IPS-18c (cell line): ENCODE results near the gene CRBN.

Experiments used
- H3K4me3 ChIP-seq: 2 replicates; pipeline ENCODE4 v1.7.0; 2013; ENCODE audit warnings: low read depth, mild to moderate bottlenecking, low read length, moderate library complexity; ENCODE audit not compliant: insufficient read depth
- H3K9me3 ChIP-seq: one replicate; pipeline ENCODE4 v1.6.1; 2013; ENCODE audit warnings: mild to moderate bottlenecking, low read length, moderate library complexity; ENCODE audit not compliant: control insufficient read depth, insufficient read depth

Gene CRBN

DNA sequence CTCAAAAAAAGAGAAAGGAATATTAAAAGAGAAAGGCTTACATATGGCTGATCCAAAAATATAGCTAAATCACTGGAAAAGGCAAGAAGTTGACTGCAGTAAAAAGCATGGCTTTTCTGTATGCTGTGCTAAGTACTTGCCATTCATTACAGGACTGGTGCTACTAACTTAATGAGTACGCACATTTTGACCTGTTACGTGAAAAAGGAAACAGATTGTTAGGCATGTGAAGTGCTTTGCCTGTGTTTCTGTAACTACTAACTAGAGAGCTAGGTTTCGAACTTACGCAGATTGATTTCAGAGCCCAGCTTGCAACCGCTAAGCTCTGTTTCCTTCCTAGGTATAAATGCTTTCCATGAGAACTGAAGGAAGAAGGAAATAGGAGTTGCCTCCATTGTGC is 49.9 kb downstream of the CRBN start:
- Histone ChIP-seq H3K4me3 (no peak overlapping the region), H3K9me3 (no peaks in the 10 kb centered on the region)

DNA sequence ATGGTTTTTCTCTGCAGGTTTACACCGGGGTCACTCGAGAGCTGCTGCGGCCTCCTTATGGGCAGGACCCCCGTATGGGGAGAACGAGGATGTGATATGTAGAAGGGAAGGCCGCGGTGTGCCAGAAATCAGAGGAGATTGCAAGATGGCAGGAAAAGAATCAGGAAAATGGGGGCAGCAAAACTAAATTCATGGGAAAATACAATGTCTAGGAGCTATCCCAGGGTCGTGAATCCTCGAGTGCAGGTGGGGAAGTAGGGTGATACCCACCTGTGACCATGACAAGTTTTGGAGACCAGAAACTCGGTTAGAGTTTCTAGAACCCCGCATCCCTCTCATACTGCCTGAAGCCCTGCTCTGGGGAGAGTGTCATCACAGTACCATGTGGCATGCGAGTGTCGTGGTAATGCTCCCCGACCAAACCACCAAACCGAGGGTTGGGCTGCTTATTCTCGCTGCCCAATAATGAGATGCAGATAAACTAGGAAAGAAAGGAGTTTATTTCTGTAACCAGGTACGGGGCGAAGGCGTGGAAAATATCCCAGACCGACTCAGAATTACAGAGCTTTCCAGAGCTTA is 52.0 kb downstream of the CRBN start:
- Histone ChIP-seq H3K9me3 (no peaks in the 10 kb centered on the region), H3K4me3 (peak overlapping the region; percentile 90)

DNA sequence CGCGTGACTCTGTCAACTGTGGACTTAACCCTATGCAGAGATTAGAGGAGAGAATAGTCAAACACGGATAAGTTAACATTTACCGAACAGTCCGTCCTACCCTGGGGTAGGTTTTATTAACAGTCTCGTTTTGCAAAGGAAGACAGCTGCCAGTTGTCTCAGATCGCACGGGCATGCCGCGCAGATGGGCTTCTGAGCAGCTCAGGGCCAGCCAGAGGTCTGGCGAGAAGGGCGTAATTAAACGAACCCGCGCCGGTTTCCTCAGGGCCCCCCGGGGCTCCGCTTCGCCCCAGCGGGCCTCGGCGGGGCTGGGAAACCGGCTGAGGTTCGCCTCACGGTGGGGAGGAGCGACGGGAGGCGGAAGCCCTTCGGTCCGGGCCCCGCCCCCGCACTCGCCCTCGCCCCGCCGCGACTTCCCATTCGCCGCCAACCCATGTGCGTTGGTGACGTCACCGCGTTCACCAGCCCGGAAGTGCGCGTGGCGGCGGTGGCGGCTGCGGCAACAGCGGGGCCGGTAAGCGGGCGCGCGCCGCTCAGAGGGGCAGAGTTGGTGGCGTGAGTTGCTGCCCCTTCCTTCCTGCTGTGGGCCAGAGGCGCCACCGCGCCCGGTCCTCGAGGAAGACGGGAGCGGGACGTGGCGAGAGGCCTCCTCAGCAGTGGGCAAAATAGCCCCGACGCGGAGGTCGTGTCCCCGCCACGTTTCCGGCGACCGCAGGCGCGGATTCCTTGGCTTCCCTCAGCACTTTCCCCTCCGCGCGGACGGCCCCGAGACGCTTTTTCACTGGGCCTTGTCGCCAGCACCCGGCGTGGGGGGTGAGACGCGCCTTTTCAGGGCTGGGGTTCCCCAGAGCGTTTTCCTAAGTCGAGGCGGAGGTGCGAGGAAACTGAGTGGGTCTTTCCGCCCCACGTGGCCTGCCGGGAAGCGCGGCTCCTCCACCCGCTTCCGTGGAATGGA is 52.7 kb downstream of the CRBN start, which contains the start of gene TRNT1:
TSS of gene TRNT1 (plus strand) at position 464 of the 955 bp plus-strand sequence. CDS start 2,101 bp downstream, outside the sequence.
- Histone ChIP-seq H3K4me3 (peak within 1 kb of the TSS; percentile 90), H3K9me3 (no peaks in the 10 kb centered on the region)

DNA sequence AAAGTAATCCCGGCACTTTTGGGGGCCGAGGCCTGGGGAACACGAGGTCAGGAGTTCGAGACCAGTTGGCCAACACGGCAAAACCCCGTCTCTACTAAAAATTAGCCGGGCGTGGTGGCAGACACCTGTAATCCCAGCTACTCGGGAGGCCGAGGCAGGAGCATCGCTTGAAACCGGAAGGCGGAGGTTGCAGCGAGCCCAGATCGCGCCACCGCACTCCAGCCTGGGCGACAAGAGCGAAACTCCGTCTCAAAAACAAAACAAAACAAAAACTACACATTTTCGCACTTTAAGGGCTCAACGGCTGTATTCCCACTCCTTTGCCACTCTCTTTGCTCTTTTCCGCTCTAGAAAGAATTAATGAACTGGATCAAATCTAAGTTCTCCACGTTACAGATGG is 53.5 kb downstream of the CRBN start:
- Histone ChIP-seq H3K4me3 (peak overlapping the region; percentile 90), H3K9me3 (no peaks in the 10 kb centered on the region)

DNA sequence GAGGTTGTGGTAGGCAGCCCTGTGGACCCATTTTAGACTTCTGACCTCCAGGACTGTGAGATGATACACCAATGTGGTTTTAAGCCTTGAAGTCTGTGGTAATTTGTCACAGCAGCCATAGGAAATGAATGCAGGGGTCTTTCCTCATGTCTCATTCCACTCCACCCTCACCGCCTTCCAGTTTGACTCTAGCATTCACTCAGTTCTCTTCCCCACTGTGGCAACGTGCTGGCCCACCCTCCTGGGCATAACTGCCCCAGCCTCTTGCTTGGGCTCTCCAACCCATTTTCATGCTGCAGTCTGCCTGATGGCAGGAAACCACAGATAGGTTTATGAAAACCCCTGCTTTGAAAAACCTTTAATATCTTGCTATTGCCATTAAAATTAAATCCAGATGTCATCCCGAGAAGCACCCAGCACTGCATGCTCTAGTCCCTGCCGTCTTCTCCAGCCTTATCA is 60.1 kb downstream of the CRBN start:
- Histone ChIP-seq H3K4me3 (no peak overlapping the region), H3K9me3 (no peaks in the 10 kb centered on the region)

DNA sequence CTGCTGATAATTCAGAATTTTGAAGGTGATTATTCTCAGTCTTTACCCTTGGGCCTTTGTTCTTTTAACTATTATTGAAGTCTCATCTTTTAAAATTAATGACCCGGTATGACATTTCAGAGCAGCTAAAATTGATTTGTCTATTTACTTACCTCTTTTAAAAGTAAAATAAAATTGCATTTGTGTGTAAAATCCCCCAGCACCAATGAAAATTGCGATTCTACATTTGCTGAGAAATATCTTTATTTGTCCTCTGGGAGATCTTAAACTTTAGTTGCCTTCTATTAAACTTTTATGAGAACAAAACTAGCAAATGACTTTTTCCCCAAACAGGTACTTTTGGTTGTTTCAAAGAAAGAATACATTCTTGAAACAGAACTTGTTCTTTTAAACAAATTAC is 61.8 kb downstream of the CRBN start:
- Histone ChIP-seq H3K4me3 (no peak overlapping the region), H3K9me3 (no peaks in the 10 kb centered on the region)

DNA sequence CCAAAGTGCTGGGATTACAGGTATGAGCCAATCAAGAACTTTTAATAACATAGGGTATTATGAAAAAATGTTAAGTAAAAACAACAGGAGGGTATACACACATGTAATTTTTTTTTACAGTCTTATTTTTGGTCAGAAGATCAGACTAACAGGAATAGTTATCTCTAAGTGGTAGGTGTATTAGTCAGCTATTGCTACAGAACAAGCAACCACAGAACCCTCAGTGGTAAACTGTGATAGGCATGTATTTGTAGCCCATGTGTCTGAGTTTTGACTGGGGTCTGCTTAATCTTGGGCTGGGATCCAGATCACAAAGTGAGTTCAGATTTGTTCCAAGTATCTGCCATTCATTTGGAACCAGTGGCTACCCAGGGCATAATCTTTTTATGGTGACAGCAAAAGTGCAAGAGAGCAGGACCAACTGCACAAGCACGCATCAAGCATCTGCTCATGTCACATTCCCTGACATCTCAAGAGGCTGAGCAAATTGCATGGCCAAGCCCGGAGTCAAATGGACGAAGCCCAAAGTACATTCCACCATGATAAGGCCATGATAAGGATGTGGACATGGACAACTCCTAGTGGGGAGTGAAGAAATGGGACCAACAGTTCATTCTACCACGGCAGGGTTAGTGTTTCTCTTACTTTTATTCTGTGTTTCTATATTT is 66.3 kb downstream of the CRBN start:
- no peaks in the 10 kb centered on the region for H3K9me3 ChIP-seq
- no peak overlapping the region for H3K4me3 ChIP-seq

DNA sequence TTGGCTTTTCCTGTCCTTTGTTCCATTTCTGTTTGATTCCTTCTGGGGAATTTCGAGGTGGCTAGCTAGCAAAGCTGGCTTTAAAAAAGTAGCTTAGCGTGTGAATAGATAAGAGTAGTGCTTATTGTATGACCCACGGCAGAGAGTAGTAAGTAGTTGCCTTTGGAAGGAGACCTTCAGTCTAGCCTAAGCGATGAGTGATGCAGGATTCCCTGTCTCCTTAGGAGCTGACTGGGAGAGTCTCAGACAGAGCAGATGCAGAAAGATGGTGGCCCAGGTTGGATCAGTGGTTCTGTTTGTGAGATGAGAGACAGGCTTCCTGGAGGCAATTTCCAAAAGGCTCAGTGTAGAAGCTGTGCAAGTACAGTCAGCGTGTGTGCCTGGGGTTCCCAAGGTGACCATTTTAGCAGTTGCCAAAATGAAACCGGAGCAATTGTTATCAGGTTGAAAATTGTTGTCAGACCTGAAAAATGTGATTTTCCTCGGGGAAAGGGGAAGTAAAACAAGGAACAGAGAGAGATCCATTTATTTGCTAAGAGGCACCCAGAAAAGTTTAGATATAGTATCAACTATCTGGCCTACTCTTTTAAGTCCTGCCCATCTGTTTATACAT is 68.6 kb downstream of the CRBN start:
- no peak overlapping the region for H3K4me3 ChIP-seq
- no peaks in the 10 kb centered on the region for H3K9me3 ChIP-seq

DNA sequence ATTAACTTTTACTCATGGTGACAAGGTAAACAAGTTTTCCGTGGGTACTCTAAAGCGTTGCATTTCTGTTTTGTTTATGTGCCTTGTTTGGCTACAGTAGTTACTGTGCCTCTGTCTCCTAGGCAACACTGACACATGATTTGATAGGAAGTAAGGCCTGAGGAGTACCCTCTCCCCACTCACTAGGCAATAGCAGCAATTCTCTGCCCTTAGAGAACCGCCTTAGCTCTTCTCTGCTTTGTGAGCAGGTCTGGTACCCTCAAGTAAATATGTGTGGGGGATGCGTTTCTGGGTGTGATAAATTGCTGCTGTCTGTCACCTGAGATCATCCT is 69.2 kb downstream of the CRBN start, which contains the start of gene IL5RA:
TSS of gene IL5RA (minus strand) at position 76 of the 332 bp plus-strand sequence. CDS start 5,390 bp downstream, outside the sequence.
- Histone ChIP-seq H3K9me3 (no peaks in the 10 kb centered on the region), H3K4me3 (no peak within 1 kb of the TSS)

DNA sequence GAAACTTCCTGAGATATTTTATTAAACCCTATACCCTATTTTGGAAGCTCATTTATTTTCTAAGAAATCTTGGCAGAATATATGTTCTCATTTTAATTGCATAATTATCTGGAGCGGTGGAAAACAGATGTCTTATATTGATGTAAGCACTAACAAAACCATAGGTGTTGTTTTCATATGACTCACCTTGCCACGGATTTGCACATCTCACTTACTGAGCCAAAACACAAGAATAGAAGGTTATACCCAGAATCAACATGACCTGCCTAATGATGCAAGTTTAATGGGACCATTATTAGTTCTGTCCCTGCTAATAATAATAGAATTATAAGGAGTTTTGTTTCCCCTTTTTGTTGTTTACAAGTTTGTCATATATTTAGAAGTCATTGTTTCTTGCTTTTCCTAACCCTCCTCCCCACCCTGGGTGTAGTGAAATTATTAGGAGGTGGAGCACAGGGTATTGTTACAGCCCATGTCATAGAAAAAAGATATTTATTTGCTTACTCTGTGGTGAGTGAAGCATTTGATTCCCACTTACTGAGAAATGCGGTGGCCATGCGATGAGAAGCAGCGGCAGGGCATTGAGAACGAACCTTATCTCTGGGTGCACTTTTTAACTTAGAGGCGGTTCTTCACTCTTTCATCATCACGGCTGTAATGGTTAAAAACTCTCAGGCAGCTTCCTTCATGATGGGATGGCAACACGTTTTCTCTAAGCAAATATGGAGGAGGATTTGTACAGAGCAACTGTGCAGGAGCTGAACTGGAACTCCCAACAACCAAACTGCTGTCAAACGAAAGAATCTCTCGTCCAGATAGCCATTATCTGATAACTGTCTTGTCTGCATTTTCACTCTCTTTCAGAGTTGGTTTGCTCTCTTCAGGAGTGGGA is 69.8 kb downstream of the CRBN start:
- H3K9me3 ChIP-seq: no peaks in the 10 kb centered on the region
- H3K4me3 ChIP-seq: no peak overlapping the region

DNA sequence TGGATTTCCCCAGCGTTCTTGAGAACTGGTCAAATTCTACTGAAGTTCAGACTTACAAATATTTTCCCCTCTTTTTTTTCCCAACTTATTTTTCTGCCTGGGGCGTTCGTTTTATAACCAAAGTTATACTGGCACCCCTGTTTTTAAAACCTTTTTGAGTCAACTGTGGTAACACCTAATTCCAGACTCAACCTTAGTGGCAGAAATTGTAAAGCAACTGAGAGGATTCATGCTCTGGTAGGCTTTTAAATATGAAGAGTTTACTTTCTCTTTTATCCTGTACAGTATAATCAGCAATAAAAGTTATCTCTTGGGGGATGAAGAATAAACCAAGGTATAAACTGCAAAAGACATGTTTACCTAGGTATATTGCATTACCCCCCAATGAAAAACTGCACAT is 71.6 kb downstream of the CRBN start:
- Histone ChIP-seq H3K4me3 (no peak overlapping the region), H3K9me3 (no peaks in the 10 kb centered on the region)

DNA sequence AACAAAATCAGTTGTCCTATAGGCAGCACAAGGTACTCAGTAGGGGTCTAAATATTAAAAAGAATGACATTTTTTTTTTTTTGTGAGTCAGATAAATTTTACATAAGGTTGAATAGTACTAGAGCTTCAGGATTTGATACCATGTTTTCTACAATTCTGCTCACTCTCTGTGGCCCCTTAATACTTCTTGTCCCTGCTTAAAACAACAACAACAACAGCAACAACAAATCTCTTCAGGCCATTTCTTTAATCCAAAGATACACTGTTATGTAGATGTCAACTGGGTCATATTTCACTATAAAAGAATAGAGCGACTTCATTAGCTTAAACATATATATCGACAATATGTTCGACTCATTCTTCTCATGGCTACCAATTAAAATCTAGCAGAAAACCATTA is 72.3 kb downstream of the CRBN start:
- H3K9me3 ChIP-seq: no peaks in the 10 kb centered on the region
- H3K4me3 ChIP-seq: no peak overlapping the region

DNA sequence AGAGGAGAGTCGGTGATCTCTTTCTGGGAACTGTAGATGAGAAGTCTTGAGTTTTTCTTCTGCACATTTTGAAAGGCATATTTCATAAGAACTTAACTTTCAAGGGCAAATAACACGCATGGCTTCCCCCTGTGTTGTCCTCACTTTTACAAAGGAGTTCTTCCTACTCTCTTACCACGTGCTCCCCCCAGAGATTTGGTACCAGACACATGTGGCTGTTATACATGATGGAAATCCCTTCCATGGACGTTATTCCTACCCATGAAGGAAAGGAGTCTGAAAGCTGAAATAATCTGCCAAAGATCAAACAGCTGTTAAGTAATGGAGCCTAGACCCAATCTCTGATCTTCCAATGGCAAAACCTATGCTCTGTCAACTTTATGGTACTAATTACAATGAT is 73.7 kb downstream of the CRBN start:
- H3K4me3 ChIP-seq: no peak overlapping the region
- no peaks in the 10 kb centered on the region for H3K9me3 ChIP-seq

DNA sequence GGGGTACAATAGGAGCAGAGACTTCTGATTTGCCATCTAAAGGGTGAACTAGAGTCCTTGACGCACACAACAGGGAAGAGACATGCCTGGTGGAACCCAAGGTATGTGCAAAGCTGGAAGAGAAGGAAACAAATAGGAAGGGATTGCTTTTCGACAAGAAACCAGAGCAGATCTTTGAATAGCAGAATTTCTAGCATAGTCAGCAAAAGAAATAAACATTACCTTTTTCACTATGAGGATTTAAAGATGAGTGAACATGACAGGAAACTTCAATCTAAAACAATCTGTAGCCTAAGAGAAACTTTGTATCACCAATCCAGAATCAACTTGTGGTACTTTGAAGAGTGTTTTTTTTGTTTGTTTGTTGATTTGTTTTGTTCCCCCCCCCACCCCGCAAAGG is 74.2 kb downstream of the CRBN start:
- H3K9me3 ChIP-seq: no peaks in the 10 kb centered on the region
- H3K4me3 ChIP-seq: no peak overlapping the region

DNA sequence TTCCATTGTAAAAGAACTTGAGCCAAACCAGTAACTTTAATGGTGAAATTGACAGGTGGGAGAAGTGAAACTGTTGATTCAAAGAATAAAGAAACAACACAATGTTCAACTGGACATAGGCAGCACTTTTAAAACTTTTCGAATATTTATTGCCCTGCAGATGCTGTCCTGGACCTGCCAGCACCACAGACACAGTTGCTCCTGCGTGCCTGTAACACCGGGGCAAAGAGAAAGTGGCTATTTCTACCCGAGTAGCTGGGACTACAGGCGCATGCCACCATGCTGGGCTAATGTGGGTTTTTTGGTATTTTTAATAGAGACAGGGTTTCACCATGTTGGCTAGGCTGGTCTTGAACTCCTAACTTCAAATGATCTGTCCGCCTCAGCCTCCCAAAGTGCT is 76.7 kb downstream of the CRBN start:
- Histone ChIP-seq H3K4me3 (no peak overlapping the region), H3K9me3 (no peaks in the 10 kb centered on the region)

DNA sequence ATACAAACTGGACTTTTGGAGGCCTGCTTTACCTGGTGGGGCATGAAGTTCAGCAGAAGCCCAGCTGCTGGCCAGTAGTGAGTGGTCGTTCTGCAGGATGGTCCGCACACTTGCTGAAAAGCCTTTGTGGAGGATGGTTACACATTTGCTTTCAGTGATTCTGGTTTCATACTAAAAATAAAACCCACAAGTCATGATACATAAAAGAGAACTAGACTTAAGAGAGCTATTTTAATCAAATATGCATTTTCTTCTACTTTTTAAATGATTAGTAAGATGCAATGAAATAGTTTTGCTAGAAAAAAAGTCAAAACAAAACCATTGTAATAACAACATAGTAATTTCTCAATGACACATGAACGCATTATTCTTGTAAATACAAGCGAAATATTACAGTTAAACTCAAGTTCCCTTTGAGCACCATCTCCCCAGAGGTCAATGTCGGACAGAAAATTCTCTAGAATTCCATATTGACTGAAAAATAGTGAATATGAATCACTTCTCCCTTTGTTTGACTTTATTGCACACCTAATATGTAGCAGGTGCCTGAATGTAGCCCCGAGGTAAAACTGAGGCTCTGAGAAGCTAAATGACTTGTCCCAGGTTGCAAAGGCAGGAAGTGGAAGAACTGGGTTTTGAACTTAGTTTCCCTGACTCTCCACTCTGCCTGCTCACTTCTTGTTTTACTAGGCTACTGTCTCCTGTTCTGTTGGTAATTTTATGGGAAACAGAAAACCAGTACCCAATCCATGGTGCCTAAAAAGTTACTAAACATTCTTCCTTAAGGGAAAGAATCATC is 77.6 kb downstream of the CRBN start:
- Histone ChIP-seq H3K9me3 (no peaks in the 10 kb centered on the region), H3K4me3 (no peak overlapping the region)
